AG09309 (cell line): ENCODE data around the gene SOX18.

Experiments
- DNase-seq: peaks from one replicate; pipeline ENCODE4 v3.0.0-alpha.2; 2010; ENCODE audit warnings: low read depth
- H3K4me3 ChIP-seq: 2 replicates; pipeline ENCODE4 v1.5.1; 2011; ENCODE audit warnings: mild to moderate bottlenecking, low read depth, low read length, moderate library complexity; ENCODE audit not compliant: control insufficient read depth
- CTCF ChIP-seq: IDR thresholded peaks from 2 replicates; pipeline ENCODE4 v1.5.1; 2011; ENCODE audit warnings: mild to moderate bottlenecking, low read depth, low read length, inconsistent platforms; ENCODE audit not compliant: insufficient read depth, control insufficient read depth; ENCODE audit errors: missing control alignments

The SOX18 gene

GRCh38 chr20:64037498-64038213 lies 11.8 kb downstream of the SOX18 start:
- no peak for TF ChIP-seq CTCF
- no peak for DNase-seq
- H3K4me3 ChIP-seq, result no peak overlapping the region

GRCh38 chr20:64037199-64037497 lies 12.3 kb downstream of the SOX18 start:
- no peak overlapping the region for H3K4me3 ChIP-seq
- DNase-seq, result no peak
- no peak for TF ChIP-seq CTCF

- DNase-seq, result no peak
- H3K4me3 ChIP-seq, result no peak overlapping the region
- no peak for TF ChIP-seq CTCF
Measured at GRCh38 chr20:64036346-64037198, 12.9 kb downstream of the SOX18 start.

GRCh38 chr20:64035933-64036345 lies 13.5 kb downstream of the SOX18 start, which contains the start of gene C20orf204:
C20orf204 (plus strand) TSS chr20:64036182; CDS start chr20:64036324, 142 bp downstream.
- no peak for DNase-seq
- no peak for TF ChIP-seq CTCF
- H3K4me3 ChIP-seq, result no peak within 1 kb of the TSS

- no peak overlapping the region for H3K4me3 ChIP-seq
- no peak for TF ChIP-seq CTCF
- DNase-seq, result no peak
Measured at GRCh38 chr20:64035066-64035932, 14.1 kb downstream of the SOX18 start.

GRCh38 chr20:64033981-64034493 lies 15.4 kb downstream of the SOX18 start:
- no peak overlapping the region for H3K4me3 ChIP-seq
- DNase-seq, result no peak
- TF ChIP-seq CTCF, result no peak
